GM12878 (cell line): ENCODE measurements around the gene SMURF1. TPM values are rescaled to one million over a fixed set of nuclear protein-coding genes. Genes with fewer than 3 reads are reported as not detected.

Source experiments
- ATAC-seq: fragments of 200-7000 bp; cut with Tn5 transposase; 3 replicates; pipeline ENCODE4 v1.9.1; 2020; ENCODE audit warnings: mild to moderate bottlenecking, moderate library complexity
- BruUV-seq: library from RNA; stranded (reverse); fragments of 400-500 nt; replicated peaks from 2 replicates; lab custom pipeline; 2021; lab: Mats Ljungman, UMichigan
- CTCF ChIA-PET: fragments of 300-600 bp; sonication (Branson Sonifier 250); formaldehyde crosslinking; extraction: SDS; loops from one replicate; lab custom pipeline; 2021; ENCODE audit warnings: inconsistent platforms; lab: Yijun Ruan, JAX
- POLR2A ChIA-PET: fragments of 350-600 bp; formaldehyde crosslinking; extraction: SDS; loops from one replicate; lab custom pipeline; 2021; ENCODE audit warnings: inconsistent platforms; lab: Charles Lee
- RAD21 ChIA-PET: fragments of 300-600 bp; sonication (Branson Sonifier 250); formaldehyde crosslinking; loops from one replicate; lab custom pipeline; 2023; ENCODE audit warnings: antibody characterized with exemption; ENCODE audit not compliant: unreplicated experiment; lab: Charles Lee
- SMC1A ChIA-PET: fragments of 300-600 bp; sonication (Branson Sonifier 250); formaldehyde crosslinking; loops from one replicate; lab custom pipeline; 2023; ENCODE audit not compliant: unreplicated experiment, uncharacterized antibody; lab: Charles Lee
- DNase-seq: peaks from one replicate; pipeline ENCODE4 v3.0.0-alpha.2; 2011; ENCODE audit warnings: low read depth, low spot score
- FAIRE-seq: peaks from 3 replicates; lab custom pipeline; 2011; peaks lifted over from hg19 to GRCh38; lab: Jason Lieb, UNC
- H2AFZ ChIP-seq: 2 replicates; pipeline ENCODE4 v1.6.0; 2011; ENCODE audit warnings: low read depth, low read length, control low read depth; ENCODE audit not compliant: control insufficient read depth
- H3K27ac ChIP-seq: 2 replicates; pipeline ENCODE4 v1.5.1; 2011; ENCODE audit warnings: control low read depth; ENCODE audit not compliant: control insufficient read depth, insufficient read depth
- H3K27me3 ChIP-seq, 2 experiments: replicated peaks in 1 of 2; 2 replicates each; pipeline versions ENCODE4 v1.6.0 to v1.6.1; 2011; ENCODE audit warnings: low read length in 1 of 2; ENCODE audit not compliant: control insufficient read depth in 2 of 2, insufficient read depth in 2 of 2
- H3K36me3 ChIP-seq, 2 experiments: 2 replicates each; pipeline ENCODE4 v1.5.1; 2011; ENCODE audit warnings: low read length in 1 of 2; ENCODE audit not compliant: control insufficient read depth in 2 of 2, insufficient read depth in 2 of 2
- H3K4me1 ChIP-seq: 2 replicates; pipeline ENCODE4 v1.6.1; 2011; ENCODE audit warnings: mild to moderate bottlenecking, low read length, moderate library complexity, mixed read lengths; ENCODE audit not compliant: control insufficient read depth, insufficient read depth
- H3K4me2 ChIP-seq: 2 replicates; pipeline ENCODE4 v1.6.0; 2011; ENCODE audit warnings: control low read depth; ENCODE audit not compliant: control insufficient read depth, insufficient read depth
- H3K4me3 ChIP-seq: fragments of 200-600 bp; sonication (generic); 2 replicates; pipeline ENCODE4 v1.5.1; 2016
- H3K79me2 ChIP-seq: 2 replicates; pipeline ENCODE4 v1.6.0; 2011; ENCODE audit warnings: low read length; ENCODE audit not compliant: control insufficient read depth, insufficient read depth
- H3K9ac ChIP-seq: 2 replicates; pipeline ENCODE4 v1.8.0; 2011; ENCODE audit warnings: low read length, control low read depth, mixed read lengths; ENCODE audit not compliant: control insufficient read depth, insufficient read depth
- H3K9me3 ChIP-seq: replicated peaks from 3 replicates; pipeline ENCODE4 v1.5.1; 2011; ENCODE audit warnings: mild to moderate bottlenecking, low read length; ENCODE audit not compliant: control insufficient read depth, insufficient read depth
- H4K20me1 ChIP-seq: 2 replicates; pipeline ENCODE4 v1.6.0; 2011; ENCODE audit not compliant: control insufficient read depth, insufficient read depth
- CHD4 ChIP-seq: fragments of 200-600 bp; sonication (generic); IDR thresholded peaks from 2 replicates; pipeline ENCODE4 v1.6.1; 2016; ENCODE audit warnings: mild to moderate bottlenecking
- GATAD2B ChIP-seq: fragments of 450-650 bp; conservative IDR thresholded peaks from 2 replicates; pipeline ENCODE4 v1.6.1; 2017; ENCODE audit warnings: low read depth, mild to moderate bottlenecking, moderate library complexity
- NFYB ChIP-seq: IDR thresholded peaks from 2 replicates; pipeline ENCODE4 v1.6.1; 2011; ENCODE audit warnings: low read depth, mild to moderate bottlenecking, low read length, improper control_type of control experiment, moderate library complexity; ENCODE audit not compliant: insufficient read depth
- NRF1 ChIP-seq: conservative IDR thresholded peaks from 2 replicates; pipeline ENCODE4 v1.6.1; 2011; ENCODE audit warnings: mild to moderate bottlenecking, low read depth, low read length, improper control_type of control experiment
- WGBS: methylation state at CpG from one replicate; pipeline ENCODE4 v1.1.6; 2016; ENCODE audit warnings: low lambda C conversion rate; ENCODE audit not compliant: insufficient replicate concordance, insufficient coverage; ENCODE audit errors: missing lambda C conversion rate; 5-methylcytosine and 5-hydroxymethylcytosine counted together
- in situ Hi-C: fragments of 300-500 bp; cut with MboI; formaldehyde crosslinking; loops from 9 replicates; pipeline ENCODE4 v1.14.3; 2018; ENCODE audit warnings: mixed read lengths
- intact Hi-C: fragments of 100-400 bp; cut with micrococcal nuclease; formaldehyde crosslinking; loops from one replicate; pipeline ENCODE4 v1.14.2; 2022; ENCODE audit not compliant: unreplicated experiment
- polyA plus RNA-seq, 11 experiments: library from polyadenylated mRNA; depleted of rRNA in 4 of 11; unstranded in 6 of 11; stranded (reverse) in 5 of 11; fragments of >200 nt; fragmentation: Nextera tagmentation in 4 of 11; fragmentation: Illumina TruSeq in 1 of 11; extraction: Ambion mirVana in 4 of 11; extraction: Trizol in 1 of 11; gene quantifications; 1 replicate in 1 of 11; 2 replicates in 10 of 11; pipeline versions ENCODE4 v1.2.1 to v1.2.3, GENCODE V29; 2011 to 2016; ENCODE audit warnings: inconsistent platforms in 2 of 11, missing spikeins in 2 of 11, low read depth in 1 of 11
- total RNA-seq, 4 experiments: library from RNA; depleted of rRNA in 3 of 4; stranded (reverse); fragments of >200 nt in 3 of 4; fragmentation: Illumina TruSeq in 1 of 4; extraction: Trizol in 1 of 4; gene quantifications; 2 replicates each; pipeline versions ENCODE4 v1.2.1 to v1.2.3, GENCODE V29; 2013 to 2021
- TF ChIP-seq, protein P1 (sequence below): IDR thresholded peaks from 2 replicates; pipeline ENCODE4 v1.6.1; 2012; ENCODE audit warnings: low read length, inconsistent platforms

Gene SMURF1
- total and polyA plus RNA-seq, 10 of the 15 experiments (the other 5 are each of a cell fraction or from before 2014, with no cell fraction given), result 0.76 to 14.0 (median 7.9) TPM

DNA sequence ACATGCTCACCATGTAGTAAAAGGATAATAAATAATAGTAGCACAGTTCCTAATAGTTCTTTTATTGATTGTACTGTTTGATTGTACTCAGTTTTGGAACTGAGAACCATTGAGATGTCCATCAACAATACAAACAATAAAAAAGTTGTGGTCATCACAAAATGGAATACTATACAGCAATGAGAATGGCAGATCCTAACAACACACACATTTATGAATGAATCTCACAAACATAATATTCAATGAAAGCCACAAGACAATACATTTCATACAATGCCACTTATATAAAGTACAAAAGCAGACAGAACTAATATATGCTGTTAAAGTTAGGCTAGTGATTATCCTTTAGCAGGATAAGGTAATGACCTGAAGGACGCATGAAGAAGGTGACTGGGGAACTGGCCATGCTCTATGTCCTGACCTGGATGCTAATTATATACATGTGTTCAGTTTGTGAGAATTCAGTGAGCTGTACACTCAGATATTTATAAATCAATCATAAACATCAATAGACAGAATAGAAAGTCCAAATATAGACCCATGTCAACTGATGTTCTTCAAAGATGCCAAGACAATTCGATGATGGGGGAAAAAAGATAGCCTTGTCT is 70.0 kb downstream of the SMURF1 start:
- intact Hi-C loops, result no loop called here
- TF ChIP-seq NRF1 (no peak), CHD4 (no peak), NFYB (no peak)
- Histone ChIP-seq H3K4me3 (no peak overlapping the region), H3K9me3 (no peaks in the 10 kb centered on the region), H3K36me3 (no peaks in the 10 kb centered on the region), H3K4me1 (no peaks in the 10 kb centered on the region), H3K9ac (no peak overlapping the region), H3K4me2 (no peak overlapping the region), H2AFZ (no peak overlapping the region), H4K20me1 (no peaks in the 10 kb centered on the region), H3K27ac (no peak overlapping the region), H3K79me2 (no peaks in the 10 kb centered on the region; the same call in 1 of the 2 replicates), H3K27me3 (no peaks in the 10 kb centered on the region)
- no peak for DNase-seq
- SMC1A ChIA-PET, result interaction anchor here (1.6 kb wide), 1 partner anchor 12 kb away, joined by 5 read pairs; no protein-coding TSS in a partner anchor
- no peak for ATAC-seq
- FAIRE-seq, result no peak
- 50% methylated on average over 2 of the region's 2 CpGs for WGBS
- in situ Hi-C loops, result no loop called here
- CTCF ChIA-PET, result no interaction called here
- RAD21 ChIA-PET, result no interaction called here
- POLR2A ChIA-PET, result interaction anchor here (0.7 kb wide), 1 partner anchor 22 kb away, joined by 3 read pairs; no protein-coding TSS in a partner anchor
- no TSS peak for BruUV-seq

DNA sequence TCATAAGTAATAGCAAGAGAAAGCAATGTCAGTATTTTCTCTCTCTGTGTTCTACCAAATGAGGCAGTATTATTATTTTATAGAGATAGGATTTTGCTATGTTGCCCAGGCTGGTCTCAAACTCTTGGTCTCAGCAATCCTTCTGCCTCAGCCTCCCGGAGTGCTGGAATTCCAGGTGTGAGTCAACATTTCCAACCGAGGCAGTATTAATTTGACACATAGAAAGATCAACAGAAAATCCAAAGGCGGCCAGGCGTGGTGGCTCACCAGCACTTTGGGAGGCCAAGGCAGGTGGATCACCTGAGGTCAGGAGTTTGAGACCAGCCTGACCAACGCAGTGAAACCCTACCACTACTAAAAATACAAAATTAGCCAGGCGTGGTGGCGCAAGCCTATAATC is 71.8 kb downstream of the SMURF1 start:
- ChIA-PET CTCF (no interaction called here), RAD21 (no interaction called here), SMC1A (interaction anchor here (1.4 kb wide), 1 partner anchor 11 kb away, joined by 3 read pairs; no protein-coding TSS in a partner anchor), POLR2A (no interaction called here)
- Histone ChIP-seq H3K4me3 (no peak overlapping the region), H2AFZ (no peak overlapping the region), H3K27me3 (no peaks in the 10 kb centered on the region), H3K36me3 (no peaks in the 10 kb centered on the region), H3K9ac (no peak overlapping the region), H3K27ac (no peak overlapping the region), H4K20me1 (no peaks in the 10 kb centered on the region), H3K79me2 (no peaks in the 10 kb centered on the region; the same call in none of the 2 replicates), H3K4me2 (no peak overlapping the region), H3K9me3 (no peaks in the 10 kb centered on the region), H3K4me1 (no peaks in the 10 kb centered on the region)
- ATAC-seq (no peak), DNase-seq (no peak), FAIRE-seq (no peak)
- no TSS peak for BruUV-seq
- 92% methylated on average over 7 of the region's 7 CpGs for WGBS
- in situ Hi-C loops (no loop called here), intact Hi-C loops (no loop called here)
- TF ChIP-seq, protein P1, sequence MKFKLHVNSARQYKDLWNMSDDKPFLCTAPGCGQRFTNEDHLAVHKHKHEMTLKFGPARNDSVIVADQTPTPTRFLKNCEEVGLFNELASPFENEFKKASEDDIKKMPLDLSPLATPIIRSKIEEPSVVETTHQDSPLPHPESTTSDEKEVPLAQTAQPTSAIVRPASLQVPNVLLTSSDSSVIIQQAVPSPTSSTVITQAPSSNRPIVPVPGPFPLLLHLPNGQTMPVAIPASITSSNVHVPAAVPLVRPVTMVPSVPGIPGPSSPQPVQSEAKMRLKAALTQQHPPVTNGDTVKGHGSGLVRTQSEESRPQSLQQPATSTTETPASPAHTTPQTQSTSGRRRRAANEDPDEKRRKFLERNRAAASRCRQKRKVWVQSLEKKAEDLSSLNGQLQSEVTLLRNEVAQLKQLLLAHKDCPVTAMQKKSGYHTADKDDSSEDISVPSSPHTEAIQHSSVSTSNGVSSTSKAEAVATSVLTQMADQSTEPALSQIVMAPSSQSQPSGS, result no peak
- TF ChIP-seq GATAD2B, result no peak
